GM06990 (cell line): ENCODE results near the gene PARK7.

Source experiments
- DNase-seq: peaks from one replicate; pipeline ENCODE4 v3.0.0-alpha.2; 2011; ENCODE audit not compliant: insufficient read length; ENCODE audit errors: extremely low read depth
- H3K27me3 ChIP-seq: replicated peaks from 2 replicates; pipeline ENCODE4 v1.6.0; 2011; ENCODE audit warnings: low read length; ENCODE audit not compliant: control insufficient read depth, insufficient read depth
- H3K36me3 ChIP-seq: 2 replicates; pipeline ENCODE4 v1.5.1; 2011; ENCODE audit warnings: low read length; ENCODE audit not compliant: control insufficient read depth, insufficient read depth
- H3K4me3 ChIP-seq: replicated peaks from 2 replicates; pipeline ENCODE4 v1.5.1; 2011; ENCODE audit warnings: low read depth, mild to moderate bottlenecking, control low read depth, low read length
- CTCF ChIP-seq: IDR thresholded peaks from 2 replicates; pipeline ENCODE4 v1.5.1; 2011; ENCODE audit warnings: low read length, control low read depth, mild to moderate bottlenecking, inconsistent platforms; ENCODE audit not compliant: insufficient read depth, poor library complexity, severe bottlenecking

The PARK7 gene

GRCh38 chr1:8023287-8023994 lies 61.9 kb downstream of the PARK7 start:
- H3K4me3 ChIP-seq = no peak overlapping the region
- no peak for TF ChIP-seq CTCF
- no peaks in the 10 kb centered on the region; the same call in 1 of the 2 replicates for H3K27me3 ChIP-seq
- DNase-seq = no peak
- no peaks in the 10 kb centered on the region for H3K36me3 ChIP-seq

DNA sequence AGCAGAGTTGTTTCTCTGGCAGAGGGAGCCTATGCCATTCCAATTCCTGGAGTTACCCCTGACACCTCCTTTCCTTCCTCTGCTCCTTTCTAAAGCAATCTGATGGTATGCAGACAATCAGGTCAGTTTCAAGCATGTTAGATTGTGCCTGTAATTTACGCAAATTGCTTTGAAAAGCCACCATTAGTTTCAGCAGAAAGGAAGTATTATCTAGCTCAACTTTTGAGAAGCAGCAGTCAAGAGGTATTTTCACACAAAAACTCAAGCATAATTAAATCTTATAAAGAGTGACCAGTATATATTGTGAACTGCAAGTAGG lies 62.4 kb downstream of the PARK7 start:
- Histone ChIP-seq H3K4me3 (no peak overlapping the region), H3K36me3 (no peaks in the 10 kb centered on the region), H3K27me3 (no peaks in the 10 kb centered on the region; the same call in 1 of the 2 replicates)
- no peak for DNase-seq
- TF ChIP-seq CTCF = no peak

- no peak for DNase-seq
- Histone ChIP-seq H3K4me3 (no peak overlapping the region), H3K36me3 (no peaks in the 10 kb centered on the region), H3K27me3 (no peaks in the 10 kb centered on the region; the same call in 1 of the 2 replicates)
- TF ChIP-seq CTCF = no peak
Observed at GRCh38 chr1:8024329-8024728, 62.8 kb downstream of the PARK7 start.

DNA sequence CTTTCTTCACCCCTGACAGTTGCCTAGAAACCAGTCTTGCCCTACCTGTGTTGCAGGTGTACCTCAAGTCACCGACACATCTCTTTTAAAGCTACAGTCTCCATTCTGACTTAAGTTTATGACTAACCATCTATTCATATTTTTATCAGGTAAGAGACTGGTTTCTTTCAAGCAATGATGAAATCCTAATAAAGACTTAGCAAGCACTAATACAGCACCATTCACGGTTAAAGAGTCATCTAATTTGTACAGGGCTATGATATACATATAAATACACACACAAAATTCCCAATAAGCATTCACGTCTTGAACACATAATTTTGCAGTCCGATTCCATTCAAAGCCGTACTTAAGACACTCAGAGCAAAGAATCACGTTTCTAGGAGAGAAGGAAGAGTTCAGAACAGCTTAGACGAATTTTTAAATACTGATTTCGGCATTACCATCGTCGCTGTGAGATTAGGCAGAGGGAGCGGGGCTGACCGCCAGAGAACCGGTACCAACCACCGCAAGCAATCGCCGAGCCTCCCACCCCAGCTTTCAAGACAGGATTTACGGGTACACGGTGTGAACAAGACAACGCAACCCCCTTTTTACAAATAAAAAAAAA lies 63.7 kb downstream of the PARK7 start:
- Histone ChIP-seq H3K36me3 (no peaks in the 10 kb centered on the region), H3K4me3 (peak overlapping the region; percentile 53)
- no peak for DNase-seq

DNA sequence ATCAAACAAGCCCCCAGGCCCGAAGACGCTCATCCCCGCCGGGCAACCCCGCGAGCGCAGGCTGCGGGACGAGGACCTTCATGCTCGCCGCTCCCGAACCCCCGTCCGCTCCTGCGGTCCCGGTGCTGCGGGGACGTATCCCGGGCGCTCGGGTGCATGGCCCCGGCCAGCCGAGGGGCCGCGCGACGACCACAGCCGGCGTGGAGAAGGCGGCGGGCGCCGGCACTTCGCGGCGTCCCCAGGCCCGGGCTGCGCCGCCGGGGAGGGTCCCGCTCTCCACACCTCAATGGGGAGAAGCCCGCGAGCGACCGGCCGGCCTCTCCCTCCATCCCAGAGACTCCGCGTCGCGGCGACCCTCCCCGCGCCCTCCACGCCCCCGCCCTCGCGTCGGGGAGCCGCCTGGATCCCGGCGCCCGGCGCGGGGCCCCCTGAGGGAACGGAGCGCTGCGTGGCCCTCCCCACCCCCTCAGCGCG lies 64.2 kb downstream of the PARK7 start:
- no peaks in the 10 kb centered on the region for H3K36me3 ChIP-seq
- peak overlapping the region; percentile 53 for H3K4me3 ChIP-seq
- DNase-seq = peak; percentile 20
- no peaks in the 10 kb centered on the region; the same call in 1 of the 2 replicates for H3K27me3 ChIP-seq
- no peak for TF ChIP-seq CTCF

More for the DNA sequence above, 63.7 kb downstream of the PARK7 start:
- no peak for TF ChIP-seq CTCF
- no peaks in the 10 kb centered on the region; the same call in 1 of the 2 replicates for H3K27me3 ChIP-seq
